Erythroblast (primary cell): ENCODE measurements around the gene MYO6.

ENCODE experiments used
- GATA1 ChIP-seq: IDR thresholded peaks from 2 replicates; pipeline ENCODE4 v1.6.1; 2011; ENCODE audit warnings: low read depth, mild to moderate bottlenecking, control low read depth, low read length, moderate library complexity
- POLR2A ChIP-seq: IDR thresholded peaks from 2 replicates; pipeline ENCODE4 v1.6.1; 2011; ENCODE audit warnings: mild to moderate bottlenecking, low read length

GRCh38 chr6:75842732-75843131 is 93.7 kb downstream of the MYO6 start:
- no peak for TF ChIP-seq POLR2A
- no peak for TF ChIP-seq GATA1
